Stimulated activated CD8-positive, alpha-beta memory T cell treated with anti-CD3 and anti-CD28 coated beads, Interleukin-12 subunit alpha, Interleukin-12 subunit beta, amount 100 ng/mL, for 24 hours (primary cell): Measurements from ENCODE around the gene PHF21A.
A peak's percentile ranks its signal among the peaks of the same experiment; 100 is the strongest.

Experiments
- DNase-seq: peaks from one replicate; pipeline ENCODE4 v3.0.0-alpha.2; 2020; ENCODE audit errors: extremely low read depth

PHF21A gene

DNA sequence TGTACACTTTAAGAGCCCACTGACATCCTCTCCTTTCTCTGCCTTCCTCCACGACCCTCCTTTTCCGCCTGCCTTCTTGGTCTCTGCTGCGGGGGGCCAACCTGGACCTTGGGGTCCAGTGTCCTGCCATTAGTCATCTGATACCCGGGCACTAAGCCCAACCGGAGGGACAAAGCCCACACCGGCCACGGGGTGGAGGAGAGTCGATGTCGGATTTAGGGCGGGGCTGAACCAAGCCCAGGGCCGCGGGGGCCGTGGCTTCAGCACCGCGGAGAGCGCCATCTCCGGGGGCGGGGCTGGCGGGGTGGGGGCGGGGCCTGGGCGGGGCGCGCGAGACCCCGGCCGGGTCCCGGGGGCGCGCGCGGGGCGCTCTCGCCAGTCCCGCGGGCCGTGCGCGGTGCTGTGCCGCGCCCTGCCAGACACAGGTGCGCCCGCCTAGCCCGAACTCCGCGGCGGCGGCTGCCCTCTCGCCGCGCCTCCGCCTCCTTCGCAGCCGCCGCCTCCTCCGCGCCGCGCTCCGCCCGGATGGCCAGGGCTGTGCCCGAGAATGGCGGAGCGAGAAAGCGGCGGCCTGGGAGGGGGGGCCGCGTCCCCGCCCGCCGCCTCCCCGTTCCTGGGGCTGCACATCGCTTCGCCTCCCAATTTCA, 235.9 kb downstream of the PHF21A start, which contains the start of gene MAPK8IP1:
Gene MAPK8IP1, plus strand, starts transcription at position 378 of the 647 bp plus-strand sequence. Its CDS starts 170 bp downstream, at position 548.
- DNase-seq: peak; percentile 7

DNA sequence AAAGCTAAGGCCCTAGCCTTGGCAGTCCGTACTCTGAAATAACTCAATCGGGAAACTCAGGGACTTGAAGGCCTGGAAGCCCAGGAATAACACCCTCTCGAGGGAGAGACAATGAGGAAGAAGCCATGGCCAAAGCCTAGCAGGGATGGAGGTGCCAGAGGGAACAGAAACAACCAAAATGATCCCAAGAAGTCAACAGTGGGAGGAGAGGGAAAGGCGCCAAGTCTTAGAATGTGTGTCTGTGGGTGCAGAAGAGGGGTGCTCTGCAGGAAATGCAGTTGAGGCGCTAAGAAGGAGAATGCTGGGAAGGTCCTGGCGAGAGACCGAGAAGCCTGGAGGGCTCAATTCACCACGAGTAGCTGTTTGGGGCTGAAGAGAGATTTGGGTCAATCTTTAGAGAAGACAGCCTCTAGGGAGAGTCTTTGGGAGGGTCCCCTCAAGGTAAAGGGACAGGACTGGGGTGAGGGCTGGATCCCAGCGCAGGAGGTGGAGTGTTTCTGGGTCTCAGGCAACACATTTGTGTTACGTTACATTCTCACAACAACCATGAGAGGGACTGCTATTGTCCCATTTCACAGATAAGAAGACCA, 236.6 kb downstream of the PHF21A start:
- DNase-seq: no peak
